HCT116 (cell line): ENCODE results near the gene DOCK4. TPM values are rescaled to one million over a fixed set of nuclear protein-coding genes. Genes with fewer than 3 reads are reported as not detected.

ENCODE experiments used
- ATAC-seq: fragments of 200-7000 bp; cut with Tn5 transposase; 2 replicates; pipeline ENCODE4 v1.9.1; 2020; ENCODE audit warnings: mild to moderate bottlenecking, moderate library complexity
- BruUV-seq: library from RNA; stranded (reverse); fragments of 400-500 nt; replicated peaks from 2 replicates; lab custom pipeline; 2021; lab: Mats Ljungman, UMichigan
- CTCF ChIA-PET: fragments of 300-600 bp; sonication (Branson Sonifier 250); formaldehyde crosslinking; loops from one replicate; lab custom pipeline; 2021; ENCODE audit warnings: antibody characterized with exemption; lab: Charles Lee
- POLR2A ChIA-PET: fragments of 300-600, 350-600 bp; sonication (Branson Sonifier 250); formaldehyde crosslinking; loops from one replicate; lab custom pipeline; 2021; ENCODE audit warnings: antibody characterized with exemption; lab: Charles Lee
- RAD21 ChIA-PET, 2 experiments: fragments of 300-600 bp; sonication (Branson Sonifier 250); formaldehyde crosslinking; loops; one replicate each; lab custom pipeline; 2023; ENCODE audit warnings: low total read pairs in 2 of 2; ENCODE audit not compliant: uncharacterized antibody in 2 of 2, unreplicated experiment in 2 of 2, low non-redundant PET in 1 of 2; lab: Charles Lee
- DNase-seq: peaks from one replicate; pipeline ENCODE4 v3.0.0-alpha.2; 2010; ENCODE audit warnings: low read depth, low spot score
- H2AFZ ChIP-seq: fragments of 200-600 bp; shearing (Covaris generic), sonication (generic); 2 replicates; pipeline ENCODE4 v1.6.1; 2017; ENCODE audit warnings: low read depth, mixed run types, mixed read lengths, antibody characterized with exemption, low read length; ENCODE audit not compliant: poor library complexity, severe bottlenecking
- H3K27ac ChIP-seq: 2 replicates; pipeline ENCODE4 v1.5.1; 2012; ENCODE audit warnings: low read depth, low read length
- H3K27me3 ChIP-seq: fragments of 200-600 bp; sonication (generic); 2 replicates; pipeline ENCODE4 v1.6.1; 2016; ENCODE audit warnings: mixed run types, low read length, mixed read lengths; ENCODE audit not compliant: insufficient read depth
- H3K36me3 ChIP-seq, 2 experiments: fragments of 200-500 bp in 1 of 2; fragments of 200-600 bp in 1 of 2; sonication (Bioruptor generic) in 1 of 2; sonication (generic) in 1 of 2; 2 replicates each; pipeline versions ENCODE4 v1.5.1 to v1.6.1; 2014 to 2016; ENCODE audit warnings: low read length in 2 of 2, inconsistent platforms in 1 of 2, mixed read lengths in 1 of 2, mixed run types in 1 of 2; ENCODE audit not compliant: insufficient read depth in 2 of 2, control insufficient read depth in 1 of 2
- H3K4me1 ChIP-seq, 2 experiments: fragments of 200-600 bp in 1 of 2; sonication (generic) in 1 of 2; 2 replicates each; pipeline versions ENCODE4 v1.5.1 to v1.6.1; 2012 to 2017; ENCODE audit warnings: low read length in 2 of 2, inconsistent platforms in 1 of 2, mild to moderate bottlenecking in 1 of 2, mixed read lengths in 1 of 2, mixed run types in 1 of 2, moderate library complexity in 1 of 2; ENCODE audit not compliant: insufficient read depth in 2 of 2, control insufficient read depth in 1 of 2
- H3K4me2 ChIP-seq: fragments of 200-600 bp; sonication (generic); 2 replicates; pipeline ENCODE4 v1.6.1; 2017; ENCODE audit warnings: mixed run types, low read length, mixed read lengths
- H3K4me3 ChIP-seq, 2 experiments: fragments of 200-600 bp in 1 of 2; sonication (generic) in 1 of 2; replicated peaks in 1 of 2; 2 replicates each; pipeline ENCODE4 v1.5.1; 2011 to 2016; ENCODE audit warnings: low read length in 2 of 2, control low read depth in 1 of 2, low read depth in 1 of 2, mild to moderate bottlenecking in 1 of 2, mixed read lengths in 1 of 2, mixed run types in 1 of 2
- H3K79me2 ChIP-seq: fragments of 200-600 bp; sonication (generic); 2 replicates; pipeline ENCODE4 v1.6.1; 2017; ENCODE audit warnings: mild to moderate bottlenecking, mixed run types, low read length, moderate library complexity, mixed read lengths; ENCODE audit not compliant: insufficient read depth
- H3K9ac ChIP-seq: fragments of 200-600 bp; sonication (generic); 2 replicates; pipeline ENCODE4 v1.6.1; 2016; ENCODE audit warnings: low read length, mixed read lengths
- H3K9me2 ChIP-seq: fragments of 200-600 bp; sonication (generic), shearing (Covaris generic); 2 replicates; pipeline ENCODE4 v1.6.1; 2017; ENCODE audit warnings: mixed run types, mild to moderate bottlenecking, moderate library complexity; ENCODE audit not compliant: insufficient read depth
- H3K9me3 ChIP-seq, 2 experiments: fragments of 200-500 bp in 1 of 2; fragments of 200-600 bp in 1 of 2; sonication (Bioruptor generic) in 1 of 2; sonication (generic) in 1 of 2; 2 replicates each; pipeline ENCODE4 v1.6.1; 2014 to 2017; ENCODE audit warnings: low read length in 2 of 2, mixed read lengths in 2 of 2, inconsistent platforms in 1 of 2, low read depth in 1 of 2, mild to moderate bottlenecking in 1 of 2, mixed run types in 1 of 2, moderate library complexity in 1 of 2; ENCODE audit not compliant: control insufficient read depth in 1 of 2, insufficient read depth in 1 of 2
- H4K20me1 ChIP-seq: fragments of 200-600 bp; sonication (generic), shearing (Covaris generic); 2 replicates; pipeline ENCODE4 v1.6.1; 2017; ENCODE audit warnings: mixed run types, mild to moderate bottlenecking, moderate library complexity; ENCODE audit not compliant: insufficient read depth
- ATF3 ChIP-seq: IDR thresholded peaks from 2 replicates; pipeline ENCODE4 v1.6.1; 2012
- EGR1 ChIP-seq: IDR thresholded peaks from 2 replicates; pipeline ENCODE4 v1.6.1; 2012; ENCODE audit warnings: low read depth
- ELF1 ChIP-seq: IDR thresholded peaks from 2 replicates; pipeline ENCODE4 v1.6.1; 2012; ENCODE audit warnings: low read depth, borderline replicate concordance
- EZH2 ChIP-seq: fragments of 200-600 bp; sonication (generic); IDR thresholded peaks from 2 replicates; pipeline ENCODE4 v1.6.1; 2017; ENCODE audit warnings: antibody characterized with exemption, mixed run types
- FOSL1 ChIP-seq: IDR thresholded peaks from 2 replicates; pipeline ENCODE4 v1.6.1; 2012; ENCODE audit warnings: low read depth
- JUND ChIP-seq: IDR thresholded peaks from 2 replicates; pipeline ENCODE4 v1.6.1; 2012
- MAX ChIP-seq: IDR thresholded peaks from 2 replicates; pipeline ENCODE4 v1.6.1; 2012
- RAD21 ChIP-seq: IDR thresholded peaks from 2 replicates; pipeline ENCODE4 v1.6.1; 2012; ENCODE audit warnings: low read depth, mild to moderate bottlenecking
- REST ChIP-seq: IDR thresholded peaks from 2 replicates; pipeline ENCODE4 v1.6.1; 2012; ENCODE audit warnings: low read depth
- SIN3A ChIP-seq: IDR thresholded peaks from 2 replicates; pipeline ENCODE4 v1.6.1; 2012; ENCODE audit warnings: low read depth
- TCF7L2 ChIP-seq: IDR thresholded peaks from 2 replicates; pipeline ENCODE4 v1.7.0; 2011; ENCODE audit warnings: borderline replicate concordance, inconsistent platforms; ENCODE audit not compliant: insufficient read depth, insufficient read length; ENCODE audit errors: extremely low read depth
- YY1 ChIP-seq: IDR thresholded peaks from 2 replicates; pipeline ENCODE4 v1.6.1; 2011; ENCODE audit warnings: low read length, low read depth, moderate library complexity, mild to moderate bottlenecking; ENCODE audit not compliant: insufficient replicate concordance; ENCODE audit errors: extremely low read depth
- ZBTB33 ChIP-seq: IDR thresholded peaks from 2 replicates; pipeline ENCODE4 v1.6.1; 2011; ENCODE audit warnings: mild to moderate bottlenecking, low read length, moderate library complexity; ENCODE audit not compliant: insufficient replicate concordance; ENCODE audit errors: extremely low read depth
- ZFX ChIP-seq: fragments of 450-650 bp; IDR thresholded peaks from 2 replicates; pipeline ENCODE4 v1.6.1; 2017
- intact Hi-C: fragments of 100-400 bp; cut with micrococcal nuclease; formaldehyde crosslinking; loops from 2 replicates; pipeline ENCODE4 v1.10.0; 2022
- total RNA-seq: library from RNA; stranded (reverse); gene quantifications from one replicate; pipeline ENCODE4 v1.2.1, GENCODE V29; 2021; ENCODE audit not compliant: unreplicated experiment

DOCK4 gene
- total RNA-seq, 1 experiment from 2014 or later = 2.2 TPM

GRCh38 chr7:112220877-112221434, 14.8 kb upstream of the DOCK4 start:
- intact Hi-C loops = no loop called here
- ChIA-PET CTCF (no interaction called here), RAD21 (no interaction called here), POLR2A (no interaction called here)
- Histone ChIP-seq H3K4me1 (no peaks in the 10 kb centered on the region), H2AFZ (no peak overlapping the region), H3K9ac (no peak overlapping the region), H3K79me2 (peaks cover 7% of the 10 kb centered on the region; the same call in 1 of the 2 replicates), H3K4me2 (no peak overlapping the region), H3K9me2 (no peaks in the 10 kb centered on the region), H3K9me3 (no peaks in the 10 kb centered on the region), H4K20me1 (no peaks in the 10 kb centered on the region), H3K27ac (no peak overlapping the region), H3K4me3 (no peak overlapping the region), H3K36me3 (no peaks in the 10 kb centered on the region), H3K27me3 (no peaks in the 10 kb centered on the region)
- TF ChIP-seq JUND (no peak), EGR1 (no peak), SIN3A (no peak), YY1 (no peak), FOSL1 (no peak), ZBTB33 (no peak), MAX (no peak), ZFX (no peak), REST (no peak), RAD21 (no peak), ATF3 (no peak), EZH2 (no peak), TCF7L2 (no peak), ELF1 (no peak)
- DNase-seq (no peak), ATAC-seq (no peak)
- no TSS peak for BruUV-seq
